Fibroblast of pulmonary artery (primary cell): ENCODE measurements around the gene DUSP22.

Experiments used
- DNase-seq: peaks from one replicate; pipeline ENCODE4 v3.0.0-alpha.2; 2010; ENCODE audit warnings: low read depth
- H3K4me3 ChIP-seq: replicated peaks from 2 replicates; pipeline ENCODE4 v1.5.1; 2011; ENCODE audit warnings: low read depth, mild to moderate bottlenecking, control low read depth, low read length, moderate library complexity
- TF ChIP-seq, protein P1 (sequence below): IDR thresholded peaks from 2 replicates; pipeline ENCODE4 v1.5.1; 2011; ENCODE audit warnings: mild to moderate bottlenecking, control low read depth, low read length, inconsistent platforms; ENCODE audit errors: missing control alignments

The DUSP22 gene

GRCh38 chr6:298233-299103 is 6.2 kb downstream of the DUSP22 start:
- H3K4me3 ChIP-seq: no peak overlapping the region
- DNase-seq: no peak
- TF ChIP-seq, protein P1, sequence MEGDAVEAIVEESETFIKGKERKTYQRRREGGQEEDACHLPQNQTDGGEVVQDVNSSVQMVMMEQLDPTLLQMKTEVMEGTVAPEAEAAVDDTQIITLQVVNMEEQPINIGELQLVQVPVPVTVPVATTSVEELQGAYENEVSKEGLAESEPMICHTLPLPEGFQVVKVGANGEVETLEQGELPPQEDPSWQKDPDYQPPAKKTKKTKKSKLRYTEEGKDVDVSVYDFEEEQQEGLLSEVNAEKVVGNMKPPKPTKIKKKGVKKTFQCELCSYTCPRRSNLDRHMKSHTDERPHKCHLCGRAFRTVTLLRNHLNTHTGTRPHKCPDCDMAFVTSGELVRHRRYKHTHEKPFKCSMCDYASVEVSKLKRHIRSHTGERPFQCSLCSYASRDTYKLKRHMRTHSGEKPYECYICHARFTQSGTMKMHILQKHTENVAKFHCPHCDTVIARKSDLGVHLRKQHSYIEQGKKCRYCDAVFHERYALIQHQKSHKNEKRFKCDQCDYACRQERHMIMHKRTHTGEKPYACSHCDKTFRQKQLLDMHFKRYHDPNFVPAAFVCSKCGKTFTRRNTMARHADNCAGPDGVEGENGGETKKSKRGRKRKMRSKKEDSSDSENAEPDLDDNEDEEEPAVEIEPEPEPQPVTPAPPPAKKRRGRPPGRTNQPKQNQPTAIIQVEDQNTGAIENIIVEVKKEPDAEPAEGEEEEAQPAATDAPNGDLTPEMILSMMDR: no peak

DNA sequence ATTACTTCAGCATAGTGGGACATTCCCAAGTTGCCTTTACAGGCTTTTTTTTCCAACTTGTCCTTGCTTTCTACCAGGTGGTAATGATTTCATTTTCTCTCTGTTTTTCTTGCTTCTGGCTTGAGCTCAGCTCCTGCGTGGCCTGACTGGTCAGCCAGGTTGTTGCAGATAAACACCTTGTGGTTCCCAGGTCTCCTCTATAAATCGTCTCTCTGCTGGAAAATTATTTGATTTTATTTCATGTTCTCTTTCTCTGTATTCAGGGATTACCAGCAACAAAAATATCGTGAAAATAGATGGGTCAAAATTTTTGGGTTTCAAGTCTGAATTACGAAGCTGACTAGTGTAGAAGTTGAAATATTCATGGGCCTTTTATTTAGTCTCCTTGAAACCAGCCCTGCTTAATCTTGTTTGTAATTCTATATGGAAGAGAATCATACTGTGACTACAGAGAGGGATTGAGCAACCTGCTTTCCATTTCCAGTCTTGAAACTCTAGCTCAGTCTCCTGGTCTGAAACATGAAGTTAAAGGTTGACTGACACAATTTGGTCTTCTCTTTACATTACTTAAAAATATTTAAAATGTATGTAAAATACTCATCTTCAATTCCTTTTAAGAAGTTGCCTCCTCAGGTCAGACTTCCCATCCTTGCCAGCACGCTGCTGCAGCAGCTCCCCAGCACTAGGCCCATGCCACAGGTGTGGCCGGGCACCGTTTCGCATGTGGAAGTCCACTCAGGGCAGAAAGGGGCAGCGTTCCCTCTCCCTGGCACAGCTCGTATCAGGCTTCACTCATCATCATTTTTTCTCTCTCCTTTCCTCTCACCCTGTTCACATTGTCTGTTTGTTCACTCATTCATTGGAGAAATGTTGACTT is 7.1 kb downstream of the DUSP22 start:
- TF ChIP-seq, protein P1: no peak
- no peak overlapping the region for H3K4me3 ChIP-seq
- peak; percentile 14 for DNase-seq

GRCh38 chr6:300026-300425 is 7.7 kb downstream of the DUSP22 start:
- H3K4me3 ChIP-seq: no peak overlapping the region
- TF ChIP-seq, protein P1: no peak
- no peak for DNase-seq

DNA sequence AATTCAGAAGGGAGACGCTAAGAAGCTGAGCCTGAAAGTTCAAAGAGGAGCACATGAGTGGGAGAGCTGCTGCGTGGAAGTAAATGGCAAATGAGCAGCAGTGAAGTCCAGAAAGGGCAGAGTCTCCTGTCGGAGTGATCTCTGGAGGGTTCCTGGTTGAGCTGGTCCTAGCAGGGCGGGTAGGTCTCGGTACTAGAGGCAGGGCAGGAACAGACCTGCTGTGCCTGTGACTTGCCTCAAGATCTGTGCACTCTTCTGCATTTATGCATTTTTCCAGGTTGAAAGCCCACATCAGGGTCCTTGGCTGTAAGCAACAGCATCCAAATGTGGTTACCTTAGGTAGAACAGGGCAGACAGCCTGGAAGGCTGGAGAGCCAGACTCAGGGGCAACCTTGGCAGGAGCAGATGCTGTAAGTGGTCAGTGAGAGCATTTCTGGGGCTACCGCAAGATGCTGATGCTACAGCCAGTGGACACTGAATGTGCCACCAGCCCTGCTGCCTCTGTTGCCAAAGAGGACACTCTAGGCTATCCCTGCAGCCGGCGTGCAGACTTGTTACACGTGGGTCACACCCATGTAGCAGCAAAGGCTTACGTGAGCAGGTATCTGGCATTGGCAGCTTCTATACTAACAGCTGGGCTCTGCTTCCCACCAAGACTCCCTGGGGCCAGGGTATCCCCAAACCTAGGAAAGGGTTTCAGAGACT is 8.4 kb downstream of the DUSP22 start:
- H3K4me3 ChIP-seq: no peak overlapping the region
- no peak for DNase-seq
- TF ChIP-seq, protein P1: no peak

- TF ChIP-seq, protein P1: no peak
- DNase-seq: no peak
- no peak overlapping the region for H3K4me3 ChIP-seq
Observed at GRCh38 chr6:301526-301925, 9.2 kb downstream of the DUSP22 start.

GRCh38 chr6:301929-302705 is 9.8 kb downstream of the DUSP22 start:
- H3K4me3 ChIP-seq: no peak overlapping the region
- TF ChIP-seq, protein P1: no peak
- DNase-seq: no peak
